ENCODE data around the gene TMEM132A.
"Not testable (repeated sequence)": the region's sequence is repeated elsewhere in the genome, so short reads cannot be mapped to it uniquely, and the experiment has no call there.

Gene TMEM132A

DNA sequence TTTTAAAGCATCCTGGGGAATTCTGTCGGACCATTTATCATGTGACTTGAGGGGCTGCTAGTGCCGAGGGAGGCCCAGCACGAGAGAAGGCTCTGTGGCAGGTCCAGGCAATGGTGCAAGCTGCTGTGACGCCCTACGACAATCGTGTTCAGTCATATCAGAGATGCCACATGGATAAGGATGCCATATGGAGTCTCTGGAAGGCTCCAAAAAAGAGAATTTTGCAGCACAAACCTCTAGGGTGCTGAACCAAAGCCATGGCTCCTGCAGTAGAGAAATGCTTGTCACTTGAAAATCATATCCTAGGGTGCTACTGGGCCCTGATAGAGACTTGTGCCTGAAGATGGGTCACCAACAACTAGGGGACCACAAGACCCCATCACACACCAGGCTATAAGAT, 40.5 kb downstream of the TMEM132A start:
- H3K27ac ChIP-seq (ENCODE audit: low read depth, low read length), result no peak overlapping the region
- H3K36me3 ChIP-seq (ENCODE audit: control insufficient read depth, insufficient read depth, low read length), result no peaks in the 10 kb centered on the region
- no peak overlapping the region for H3K9ac ChIP-seq (ENCODE audit: low read length)
- H3K4me1 ChIP-seq (ENCODE audit: control insufficient read depth, insufficient read depth, low read length), result no peaks in the 10 kb centered on the region
- no peak overlapping the region for H3K4me3 ChIP-seq (ENCODE audit: low read depth, low read length)
- H3K9me3 ChIP-seq (ENCODE audit: control insufficient read depth, insufficient read depth, low read depth, low read length), result no peaks in the 10 kb centered on the region
- H3K27me3 ChIP-seq (ENCODE audit: control insufficient read depth, insufficient read depth, low read length), result peaks cover 3% of the 10 kb centered on the region; the same call in 1 of the 2 replicates

- Histone ChIP-seq H3K27me3 (ENCODE audit: control insufficient read depth, insufficient read depth, low read length) (peaks cover 2% of the 10 kb centered on the region; the same call in 1 of the 2 replicates), H3K9ac (ENCODE audit: low read length) (no peak overlapping the region), H3K27ac (ENCODE audit: low read depth, low read length) (no peak overlapping the region), H3K4me1 (ENCODE audit: control insufficient read depth, insufficient read depth, low read length) (no peaks in the 10 kb centered on the region), H3K9me3 (ENCODE audit: control insufficient read depth, insufficient read depth, low read depth, low read length) (no peaks in the 10 kb centered on the region), H3K36me3 (ENCODE audit: control insufficient read depth, insufficient read depth, low read length) (no peaks in the 10 kb centered on the region), H3K4me3 (ENCODE audit: low read depth, low read length) (no peak overlapping the region)
These were observed 42.6 kb downstream of the TMEM132A start for GRCh38 chr11:60966890-60967289.

DNA sequence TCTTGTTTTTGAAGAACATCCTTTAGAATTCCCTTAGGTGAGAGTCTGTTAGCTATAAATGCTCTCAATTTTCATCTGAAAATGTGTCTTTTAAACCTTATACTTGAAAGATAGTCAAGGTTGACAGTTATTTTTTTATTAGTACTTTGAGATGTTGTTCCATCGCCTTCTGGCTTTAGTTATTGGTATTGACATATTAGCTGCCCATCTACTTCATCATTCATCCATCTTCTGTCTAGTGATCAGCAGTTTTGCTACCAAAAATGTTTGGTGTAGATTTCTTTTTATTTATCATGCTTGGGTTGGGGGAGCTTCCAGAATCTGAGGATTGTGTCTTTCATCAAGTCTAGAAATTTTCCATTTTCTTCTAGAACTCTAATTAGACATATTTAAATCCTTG, 44.0 kb downstream of the TMEM132A start:
- H3K4me1 ChIP-seq (ENCODE audit: control insufficient read depth, insufficient read depth, low read length), result no peaks in the 10 kb centered on the region
- H3K9ac ChIP-seq (ENCODE audit: low read length), result no peak overlapping the region
- H3K4me3 ChIP-seq (ENCODE audit: low read depth, low read length), result no peak overlapping the region
- H3K9me3 ChIP-seq (ENCODE audit: control insufficient read depth, insufficient read depth, low read depth, low read length), result no peaks in the 10 kb centered on the region
- no peak overlapping the region for H3K27ac ChIP-seq (ENCODE audit: low read depth, low read length)
- peaks cover 6% of the 10 kb centered on the region; the same call in 1 of the 2 replicates for H3K27me3 ChIP-seq (ENCODE audit: control insufficient read depth, insufficient read depth, low read length)
- H3K36me3 ChIP-seq (ENCODE audit: control insufficient read depth, insufficient read depth, low read length), result no peaks in the 10 kb centered on the region

DNA sequence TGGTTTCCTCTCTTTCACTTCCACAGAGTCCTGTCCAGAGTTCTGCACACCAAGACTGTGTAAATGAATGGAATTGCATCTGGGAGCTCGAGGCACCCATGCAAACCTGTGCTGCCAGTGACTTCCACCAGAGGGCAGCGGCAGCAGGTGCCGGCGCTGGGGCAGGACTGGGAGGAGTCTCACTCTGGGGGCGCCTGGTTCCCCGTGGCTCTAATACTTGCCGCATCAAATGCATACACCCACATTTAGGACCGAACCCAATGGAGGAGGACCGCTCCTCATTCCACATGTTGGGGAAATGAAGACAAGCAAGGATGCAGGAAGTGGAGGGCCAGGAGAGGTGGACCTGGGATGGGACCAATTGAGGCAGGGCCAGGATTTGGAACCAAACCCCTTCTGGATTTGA, 46.1 kb downstream of the TMEM132A start:
- Histone ChIP-seq H3K27me3 (ENCODE audit: control insufficient read depth, insufficient read depth, low read length) (peaks cover 9% of the 10 kb centered on the region; the same call in 1 of the 2 replicates), H3K4me3 (ENCODE audit: low read depth, low read length) (no peak overlapping the region), H3K36me3 (ENCODE audit: control insufficient read depth, insufficient read depth, low read length) (no peaks in the 10 kb centered on the region), H3K4me1 (ENCODE audit: control insufficient read depth, insufficient read depth, low read length) (no peaks in the 10 kb centered on the region), H3K27ac (ENCODE audit: low read depth, low read length) (no peak overlapping the region), H3K9ac (ENCODE audit: low read length) (no peak overlapping the region), H3K9me3 (ENCODE audit: control insufficient read depth, insufficient read depth, low read depth, low read length) (no peaks in the 10 kb centered on the region)

DNA sequence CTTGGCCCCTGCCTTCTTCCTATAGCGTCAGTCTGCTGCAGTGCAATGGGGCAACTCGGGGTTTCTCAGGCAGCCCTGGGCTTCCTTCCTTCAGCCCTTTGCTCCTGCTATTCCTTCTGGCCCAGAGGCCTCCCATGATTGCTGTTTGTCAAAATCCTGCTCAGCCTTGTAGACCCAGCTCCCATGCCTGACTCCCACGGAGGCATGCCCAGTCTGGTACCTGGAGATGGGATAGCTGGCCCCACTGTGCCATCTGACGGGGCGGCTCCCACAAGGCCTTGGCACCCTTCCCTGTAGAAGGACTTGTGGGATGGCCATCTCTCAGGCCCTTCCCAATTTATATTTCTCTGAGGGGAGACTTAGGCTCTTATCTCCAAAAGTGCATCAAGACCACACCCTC, 46.6 kb downstream of the TMEM132A start:
- H3K4me1 ChIP-seq (ENCODE audit: control insufficient read depth, insufficient read depth, low read length), result no peaks in the 10 kb centered on the region

DNA sequence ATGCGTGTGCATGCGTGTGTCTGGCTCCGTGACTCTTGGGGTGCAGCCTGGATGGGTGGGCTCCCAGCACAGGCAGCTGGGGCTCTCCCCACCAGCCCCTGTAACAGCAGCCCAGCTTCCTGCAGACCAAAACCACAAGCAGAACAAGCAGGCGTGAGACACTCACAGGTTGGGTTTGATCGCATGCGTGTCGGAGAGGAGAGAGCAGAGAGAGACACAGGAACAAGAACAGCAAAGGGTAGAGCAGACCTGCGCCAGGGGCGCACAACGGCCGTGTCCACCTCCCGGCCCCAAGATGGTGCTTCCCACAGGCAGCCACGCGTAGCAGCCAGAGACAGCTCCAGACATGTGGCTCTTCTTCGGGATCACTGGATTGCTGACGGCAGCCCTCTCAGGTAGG, 47.3 kb downstream of the TMEM132A start, which contains the start of gene CD6:
TSS of gene CD6 (plus strand) at position 161 of the 400 bp plus-strand sequence. CDS start at position 347, 186 bp downstream.
- Histone ChIP-seq H3K4me1 (ENCODE audit: control insufficient read depth, insufficient read depth, low read length) (no peaks in the 10 kb centered on the region), H3K27me3 (ENCODE audit: control insufficient read depth, insufficient read depth, low read length) (peaks cover 9% of the 10 kb centered on the region; the same call in 1 of the 2 replicates), H3K9ac (ENCODE audit: low read length) (no peak within 1 kb of the TSS), H3K36me3 (ENCODE audit: control insufficient read depth, insufficient read depth, low read length) (no peaks in the 10 kb centered on the region), H3K27ac (ENCODE audit: low read depth, low read length) (no peak within 1 kb of the TSS), H3K4me3 (ENCODE audit: low read depth, low read length) (no peak within 1 kb of the TSS), H3K9me3 (ENCODE audit: control insufficient read depth, insufficient read depth, low read depth, low read length) (no peaks in the 10 kb centered on the region)

More for the DNA sequence above, 46.6 kb downstream of the TMEM132A start:
- no peak overlapping the region for H3K4me3 ChIP-seq (ENCODE audit: low read depth, low read length)
- peaks cover 9% of the 10 kb centered on the region; the same call in 1 of the 2 replicates for H3K27me3 ChIP-seq (ENCODE audit: control insufficient read depth, insufficient read depth, low read length)
- no peak overlapping the region for H3K27ac ChIP-seq (ENCODE audit: low read depth, low read length)
- no peak overlapping the region for H3K9ac ChIP-seq (ENCODE audit: low read length)
- no peaks in the 10 kb centered on the region for H3K9me3 ChIP-seq (ENCODE audit: control insufficient read depth, insufficient read depth, low read depth, low read length)
- no peaks in the 10 kb centered on the region for H3K36me3 ChIP-seq (ENCODE audit: control insufficient read depth, insufficient read depth, low read length)

DNA sequence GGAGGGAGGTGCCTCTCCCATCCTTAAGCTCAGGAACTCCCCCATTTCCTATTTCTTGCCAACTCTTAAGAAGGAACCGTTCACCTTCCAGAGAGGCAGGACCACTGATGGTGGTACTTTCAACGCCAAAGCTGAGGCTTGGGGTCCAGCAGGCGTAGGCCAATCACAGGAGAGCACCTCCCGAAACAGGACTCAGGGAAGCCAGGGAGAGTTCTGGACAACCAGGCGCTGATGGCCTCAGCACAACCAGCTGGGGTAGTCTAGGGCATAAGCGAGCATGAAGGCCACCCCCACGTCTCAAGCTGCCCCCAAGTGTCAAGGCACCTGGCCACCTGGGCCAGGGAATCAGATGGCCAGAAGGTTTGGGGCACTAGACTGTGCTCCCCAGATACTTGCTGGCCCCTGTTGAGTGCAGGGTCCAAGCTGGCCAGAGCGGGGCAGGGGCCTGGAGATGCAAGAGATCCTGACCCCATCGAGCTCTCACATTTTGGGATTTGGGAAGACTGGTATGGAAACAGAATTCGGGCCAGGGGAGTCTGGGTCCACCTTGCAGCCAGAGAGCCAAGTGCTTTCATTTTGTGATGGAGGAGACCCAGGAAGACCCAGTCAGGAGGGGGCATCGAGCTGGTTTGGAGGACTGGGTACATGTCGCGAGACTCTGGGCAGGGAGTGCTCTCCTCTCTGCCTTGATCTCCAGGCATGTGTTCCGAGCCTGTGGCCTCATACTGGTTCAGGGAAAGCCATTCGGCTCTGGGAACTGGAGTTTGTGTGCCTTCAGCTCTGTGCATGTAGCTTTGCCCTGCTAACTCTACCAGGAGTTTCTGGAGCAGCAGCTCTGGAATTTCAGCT, 48.1 kb downstream of the TMEM132A start:
- Histone ChIP-seq H3K36me3 (ENCODE audit: control insufficient read depth, insufficient read depth, low read length) (no peaks in the 10 kb centered on the region), H3K9me3 (ENCODE audit: control insufficient read depth, insufficient read depth, low read depth, low read length) (no peaks in the 10 kb centered on the region), H3K4me1 (ENCODE audit: control insufficient read depth, insufficient read depth, low read length) (no peaks in the 10 kb centered on the region), H3K9ac (ENCODE audit: low read length) (no peak overlapping the region), H3K4me3 (ENCODE audit: low read depth, low read length) (no peak overlapping the region), H3K27me3 (ENCODE audit: control insufficient read depth, insufficient read depth, low read length) (peaks cover 9% of the 10 kb centered on the region; the same call in 1 of the 2 replicates), H3K27ac (ENCODE audit: low read depth, low read length) (no peak overlapping the region)

- peaks cover 9% of the 10 kb centered on the region; the same call in 1 of the 2 replicates for H3K27me3 ChIP-seq (ENCODE audit: control insufficient read depth, insufficient read depth, low read length)
- no peaks in the 10 kb centered on the region for H3K4me1 ChIP-seq (ENCODE audit: control insufficient read depth, insufficient read depth, low read length)
- no peak overlapping the region for H3K27ac ChIP-seq (ENCODE audit: low read depth, low read length)
- no peaks in the 10 kb centered on the region for H3K9me3 ChIP-seq (ENCODE audit: control insufficient read depth, insufficient read depth, low read depth, low read length)
- no peak overlapping the region for H3K9ac ChIP-seq (ENCODE audit: low read length)
- no peaks in the 10 kb centered on the region for H3K36me3 ChIP-seq (ENCODE audit: control insufficient read depth, insufficient read depth, low read length)
- no peak overlapping the region for H3K4me3 ChIP-seq (ENCODE audit: low read depth, low read length)
These were observed 49.4 kb downstream of the TMEM132A start for GRCh38 chr11:60973699-60974098.

- not testable (repeated sequence) for H3K4me3 ChIP-seq (ENCODE audit: low read depth, low read length); H3K36me3 ChIP-seq (ENCODE audit: control insufficient read depth, insufficient read depth, low read length); H3K27ac ChIP-seq (ENCODE audit: low read depth, low read length); H3K27me3 ChIP-seq (ENCODE audit: control insufficient read depth, insufficient read depth, low read length); H3K4me1 ChIP-seq (ENCODE audit: control insufficient read depth, insufficient read depth, low read length); H3K9me3 ChIP-seq (ENCODE audit: control insufficient read depth, insufficient read depth, low read depth, low read length); H3K9ac ChIP-seq (ENCODE audit: low read length)
These were observed 50.1 kb downstream of the TMEM132A start for GRCh38 chr11:60974316-60974715.

GRCh38 chr11:60974726-60975125, 50.5 kb downstream of the TMEM132A start:
- Histone ChIP-seq H3K27me3 (ENCODE audit: control insufficient read depth, insufficient read depth, low read length) (peaks cover 9% of the 10 kb centered on the region; the same call in 1 of the 2 replicates), H3K9me3 (ENCODE audit: control insufficient read depth, insufficient read depth, low read depth, low read length) (no peaks in the 10 kb centered on the region), H3K4me1 (ENCODE audit: control insufficient read depth, insufficient read depth, low read length) (no peaks in the 10 kb centered on the region), H3K36me3 (ENCODE audit: control insufficient read depth, insufficient read depth, low read length) (no peaks in the 10 kb centered on the region), H3K9ac (ENCODE audit: low read length) (no peak overlapping the region), H3K27ac (ENCODE audit: low read depth, low read length) (no peak overlapping the region), H3K4me3 (ENCODE audit: low read depth, low read length) (no peak overlapping the region)

DNA sequence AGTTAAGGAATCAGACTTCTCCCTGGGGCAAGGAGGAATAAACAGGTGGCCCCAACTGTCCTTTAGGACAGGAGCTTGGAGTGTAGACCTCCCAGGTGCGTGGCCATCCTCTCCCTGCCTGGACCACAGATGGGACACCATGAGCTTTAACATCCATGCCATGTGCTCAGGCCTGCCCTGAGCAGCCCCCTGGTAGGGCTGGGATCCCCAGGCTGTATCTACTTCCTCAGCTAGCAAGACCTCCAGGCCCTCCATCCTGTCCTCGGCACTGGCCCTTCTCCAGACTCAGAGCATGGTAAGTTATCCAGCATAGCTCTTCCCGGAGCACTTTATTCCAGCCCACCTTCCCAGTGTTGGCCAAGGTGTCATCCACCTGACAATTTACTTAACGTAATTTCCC, 53.0 kb downstream of the TMEM132A start:
- H3K36me3 ChIP-seq (ENCODE audit: control insufficient read depth, insufficient read depth, low read length), result no peaks in the 10 kb centered on the region
- H3K27ac ChIP-seq (ENCODE audit: low read depth, low read length), result no peak overlapping the region
- no peaks in the 10 kb centered on the region for H3K9me3 ChIP-seq (ENCODE audit: control insufficient read depth, insufficient read depth, low read depth, low read length)
- H3K4me3 ChIP-seq (ENCODE audit: low read depth, low read length), result no peak overlapping the region
- no peaks in the 10 kb centered on the region for H3K4me1 ChIP-seq (ENCODE audit: control insufficient read depth, insufficient read depth, low read length)
- peaks cover 5% of the 10 kb centered on the region; the same call in 1 of the 2 replicates for H3K27me3 ChIP-seq (ENCODE audit: control insufficient read depth, insufficient read depth, low read length)
- H3K9ac ChIP-seq (ENCODE audit: low read length), result no peak overlapping the region

All from HUES6 (cell line).